ENCODE measurements around the gene MAPRE2.

The MAPRE2 gene

GRCh38 chr18:35040988-35041814, at the start of gene MAPRE2:
Gene MAPRE2 (plus strand): TSS chr18:35041413. CDS start chr18:35041540, 127 bp downstream.
- no peaks in the 10 kb centered on the region for H3K9me3 Mint-ChIP-seq
- peaks cover 52% of the 10 kb centered on the region for H3K4me1 Mint-ChIP-seq (ENCODE audit: low read depth)
- peak within 1 kb of the TSS; percentile 96 for H3K27ac Mint-ChIP-seq
- H3K36me3 Mint-ChIP-seq (ENCODE audit: low read depth), result no peaks in the 10 kb centered on the region
- peak within 1 kb of the TSS; percentile 96 for H3K4me3 Mint-ChIP-seq
- peaks cover 4% of the 10 kb centered on the region for H3K27me3 Mint-ChIP-seq (ENCODE audit: low read depth)

DNA sequence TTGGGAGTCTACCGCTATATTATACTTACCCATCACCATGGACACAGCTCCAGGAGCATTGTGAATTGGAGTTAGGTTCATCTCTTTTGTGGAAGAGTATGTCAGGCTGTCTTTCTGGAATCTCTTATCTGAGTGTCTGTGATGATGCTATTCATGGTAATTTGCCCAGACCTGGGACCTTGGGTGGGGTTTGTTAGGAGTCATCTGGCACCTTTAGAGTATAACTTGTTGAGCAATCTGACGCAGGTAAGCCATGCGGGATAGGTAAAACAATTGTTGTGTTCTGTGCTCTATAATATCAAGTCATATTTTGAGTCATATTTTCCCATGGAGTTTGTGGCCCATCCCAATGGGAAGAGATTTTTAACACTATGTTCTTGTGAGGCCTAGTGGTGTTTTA, 49.7 kb upstream of the MAPRE2 start:
- no peaks in the 10 kb centered on the region for H3K9me3 Mint-ChIP-seq

DNA sequence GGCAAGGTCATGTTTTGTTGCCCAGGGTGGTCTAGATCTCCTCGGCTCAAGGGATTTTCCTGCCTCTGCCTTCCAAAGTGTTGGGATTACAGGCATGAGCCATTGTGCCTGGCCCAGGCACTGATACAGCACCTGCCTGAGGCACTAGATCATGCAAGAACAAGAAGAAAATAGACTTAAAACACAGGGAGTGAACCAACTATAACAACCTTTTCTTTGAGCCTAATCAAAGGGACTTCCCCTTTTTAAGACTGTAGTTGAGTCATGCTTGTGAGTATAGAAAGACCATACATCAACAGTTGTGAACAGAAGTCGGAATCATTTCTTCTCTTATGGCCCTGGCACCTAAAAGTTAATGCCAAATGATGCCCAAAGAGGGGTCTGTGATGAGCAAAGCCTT, 47.9 kb upstream of the MAPRE2 start:
- no peaks in the 10 kb centered on the region for H3K36me3 Mint-ChIP-seq (ENCODE audit: low read depth)
- no peaks in the 10 kb centered on the region for H3K9me3 Mint-ChIP-seq
- no peaks in the 10 kb centered on the region for H3K4me1 Mint-ChIP-seq (ENCODE audit: low read depth)
- H3K27ac Mint-ChIP-seq, result no peak overlapping the region
- H3K4me3 Mint-ChIP-seq, result no peak overlapping the region
- H3K27me3 Mint-ChIP-seq (ENCODE audit: low read depth), result no peaks in the 10 kb centered on the region

More for the DNA sequence above, 49.7 kb upstream of the MAPRE2 start:
- Mint-ChIP-seq H3K36me3 (ENCODE audit: low read depth) (no peaks in the 10 kb centered on the region), H3K27ac (no peak overlapping the region), H3K27me3 (ENCODE audit: low read depth) (no peaks in the 10 kb centered on the region), H3K4me3 (no peak overlapping the region), H3K4me1 (ENCODE audit: low read depth) (no peaks in the 10 kb centered on the region)

GRCh38 chr18:34995746-34996145, 45.5 kb upstream of the MAPRE2 start:
- no peak overlapping the region for H3K27ac Mint-ChIP-seq
- H3K4me1 Mint-ChIP-seq (ENCODE audit: low read depth), result no peaks in the 10 kb centered on the region
- H3K4me3 Mint-ChIP-seq, result no peak overlapping the region
- no peaks in the 10 kb centered on the region for H3K27me3 Mint-ChIP-seq (ENCODE audit: low read depth)
- no peaks in the 10 kb centered on the region for H3K9me3 Mint-ChIP-seq
- no peaks in the 10 kb centered on the region for H3K36me3 Mint-ChIP-seq (ENCODE audit: low read depth)

- Mint-ChIP-seq H3K27ac (no peak overlapping the region), H3K4me3 (no peak overlapping the region), H3K27me3 (ENCODE audit: low read depth) (no peaks in the 10 kb centered on the region), H3K4me1 (ENCODE audit: low read depth) (no peaks in the 10 kb centered on the region), H3K9me3 (no peaks in the 10 kb centered on the region), H3K36me3 (ENCODE audit: low read depth) (no peaks in the 10 kb centered on the region)
These were observed 42.6 kb upstream of the MAPRE2 start for GRCh38 chr18:34998661-34999060.

DNA sequence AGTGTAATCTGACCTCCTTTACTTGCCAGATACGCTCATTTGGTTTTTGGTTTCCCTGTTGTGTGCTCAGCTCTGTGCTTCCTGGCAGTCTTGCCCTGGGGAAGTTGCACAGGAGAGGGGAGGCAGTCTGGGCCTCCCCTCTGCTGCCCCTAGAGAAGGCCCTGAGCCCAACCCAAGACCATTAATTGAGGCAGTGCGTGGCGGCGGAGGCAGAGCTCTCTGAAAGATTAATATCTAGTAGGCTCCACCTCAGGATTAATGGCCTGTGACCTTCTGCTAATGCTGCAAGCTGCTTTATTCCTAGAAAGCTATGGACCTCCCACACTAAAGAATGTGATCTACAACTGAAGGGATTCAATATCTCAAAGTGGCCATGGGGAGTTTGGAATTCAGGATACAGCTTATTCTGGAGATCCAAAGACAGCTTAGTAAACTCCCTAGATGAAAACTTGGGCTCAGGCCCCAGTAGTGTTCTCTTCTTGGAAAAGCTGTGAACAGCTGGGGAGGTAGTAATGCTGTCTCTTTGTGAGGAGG, 41.4 kb upstream of the MAPRE2 start:
- H3K36me3 Mint-ChIP-seq (ENCODE audit: low read depth), result no peaks in the 10 kb centered on the region
- H3K4me3 Mint-ChIP-seq, result no peak overlapping the region
- H3K4me1 Mint-ChIP-seq (ENCODE audit: low read depth), result no peaks in the 10 kb centered on the region
- no peak overlapping the region for H3K27ac Mint-ChIP-seq
- H3K9me3 Mint-ChIP-seq, result no peaks in the 10 kb centered on the region
- H3K27me3 Mint-ChIP-seq (ENCODE audit: low read depth), result no peaks in the 10 kb centered on the region

- Mint-ChIP-seq H3K36me3 (ENCODE audit: low read depth) (no peaks in the 10 kb centered on the region), H3K4me3 (no peak overlapping the region), H3K4me1 (ENCODE audit: low read depth) (no peaks in the 10 kb centered on the region), H3K27ac (no peak overlapping the region), H3K9me3 (no peaks in the 10 kb centered on the region), H3K27me3 (ENCODE audit: low read depth) (no peaks in the 10 kb centered on the region)
These were observed 40.8 kb upstream of the MAPRE2 start for GRCh38 chr18:35000457-35000856.

- H3K27me3 Mint-ChIP-seq (ENCODE audit: low read depth), result no peaks in the 10 kb centered on the region
- no peaks in the 10 kb centered on the region for H3K9me3 Mint-ChIP-seq
- no peaks in the 10 kb centered on the region for H3K4me1 Mint-ChIP-seq (ENCODE audit: low read depth)
- no peak overlapping the region for H3K4me3 Mint-ChIP-seq
- H3K36me3 Mint-ChIP-seq (ENCODE audit: low read depth), result no peaks in the 10 kb centered on the region
- H3K27ac Mint-ChIP-seq, result no peak overlapping the region
These were observed 39.1 kb upstream of the MAPRE2 start for GRCh38 chr18:35002120-35002519.

- Mint-ChIP-seq H3K9me3 (no peaks in the 10 kb centered on the region), H3K36me3 (ENCODE audit: low read depth) (no peaks in the 10 kb centered on the region), H3K4me3 (no peak overlapping the region), H3K27me3 (ENCODE audit: low read depth) (peaks cover 4% of the 10 kb centered on the region), H3K27ac (no peak overlapping the region), H3K4me1 (ENCODE audit: low read depth) (no peaks in the 10 kb centered on the region)
These were observed 35.1 kb upstream of the MAPRE2 start for GRCh38 chr18:35005963-35006577.

- no peaks in the 10 kb centered on the region for H3K9me3 Mint-ChIP-seq
- no peaks in the 10 kb centered on the region for H3K36me3 Mint-ChIP-seq (ENCODE audit: low read depth)
- H3K4me1 Mint-ChIP-seq (ENCODE audit: low read depth), result no peaks in the 10 kb centered on the region
- H3K27ac Mint-ChIP-seq, result no peak overlapping the region
- peaks cover 4% of the 10 kb centered on the region for H3K27me3 Mint-ChIP-seq (ENCODE audit: low read depth)
- H3K4me3 Mint-ChIP-seq, result no peak overlapping the region
These were observed 31.1 kb upstream of the MAPRE2 start for GRCh38 chr18:35010156-35010555.

DNA sequence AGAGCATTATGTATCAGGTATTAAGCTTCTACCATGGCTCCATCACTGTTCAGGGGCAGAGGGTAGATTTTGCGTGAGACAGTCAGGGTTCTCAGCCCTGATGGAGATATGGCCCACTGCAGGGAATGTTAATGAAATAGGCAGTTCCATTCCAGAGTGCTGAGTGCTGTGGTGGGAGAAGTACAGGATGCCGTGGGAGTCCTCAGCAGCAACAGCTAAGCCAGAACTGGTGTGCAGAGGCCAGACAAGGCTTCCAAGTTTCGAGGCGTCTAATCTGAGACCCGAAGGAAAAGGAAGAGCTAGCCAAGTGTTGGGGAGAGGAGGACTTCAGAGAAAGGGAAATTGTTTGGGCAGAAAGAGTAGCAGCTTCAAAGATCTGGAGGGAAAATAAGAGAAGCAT, 30.2 kb upstream of the MAPRE2 start:
- Mint-ChIP-seq H3K4me3 (no peak overlapping the region), H3K36me3 (ENCODE audit: low read depth) (no peaks in the 10 kb centered on the region), H3K9me3 (no peaks in the 10 kb centered on the region), H3K27me3 (ENCODE audit: low read depth) (peaks cover 4% of the 10 kb centered on the region), H3K4me1 (ENCODE audit: low read depth) (no peaks in the 10 kb centered on the region), H3K27ac (no peak overlapping the region)

DNA sequence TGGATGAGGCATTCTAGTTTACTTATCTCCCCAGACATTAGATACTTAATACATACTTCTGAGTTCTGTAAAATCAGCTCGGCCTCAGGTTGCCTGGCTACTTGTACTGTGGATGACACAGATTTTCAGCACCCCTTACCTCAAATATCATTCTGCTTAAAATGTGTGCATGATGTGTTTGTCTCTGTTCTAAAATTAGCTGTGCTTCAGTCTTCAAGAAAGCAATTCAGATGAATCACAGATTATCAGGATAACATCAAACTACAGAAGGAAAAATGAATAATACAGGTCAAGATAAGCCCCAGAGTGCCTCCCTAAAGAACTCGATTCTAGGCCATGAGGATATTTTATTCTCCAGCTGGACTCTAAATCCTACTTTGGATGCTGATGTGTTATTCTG, 21.3 kb upstream of the MAPRE2 start:
- H3K27me3 Mint-ChIP-seq (ENCODE audit: low read depth), result peaks cover 21% of the 10 kb centered on the region
- no peak overlapping the region for H3K27ac Mint-ChIP-seq
- H3K4me3 Mint-ChIP-seq, result no peak overlapping the region
- no peaks in the 10 kb centered on the region for H3K36me3 Mint-ChIP-seq (ENCODE audit: low read depth)
- no peaks in the 10 kb centered on the region for H3K4me1 Mint-ChIP-seq (ENCODE audit: low read depth)
- no peaks in the 10 kb centered on the region for H3K9me3 Mint-ChIP-seq

DNA sequence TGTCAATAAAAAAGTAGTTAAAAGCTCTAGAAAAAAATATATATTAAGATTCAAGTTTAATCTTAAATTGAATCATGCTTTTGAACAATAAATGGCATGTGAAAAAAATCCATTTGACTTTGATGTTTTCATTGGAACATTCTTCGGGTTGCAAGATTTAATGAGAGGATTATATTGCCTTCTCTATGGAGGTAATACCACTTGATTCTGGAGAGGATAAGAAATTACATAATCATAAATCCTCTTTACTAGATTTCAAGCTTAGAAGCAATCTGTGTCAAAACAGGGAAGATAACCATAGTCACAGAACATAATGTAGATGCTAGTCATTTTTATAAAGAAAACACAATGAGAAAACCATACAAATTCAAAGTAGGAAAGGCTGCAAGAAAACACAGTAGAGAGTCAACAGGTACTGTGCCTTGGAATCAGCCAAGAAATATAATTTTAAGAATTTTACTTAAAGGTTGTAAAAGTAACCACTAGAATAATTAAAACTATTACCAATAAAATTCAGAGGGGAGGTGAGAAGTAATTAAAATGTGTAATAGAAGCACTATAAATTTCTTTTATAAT, 18.7 kb upstream of the MAPRE2 start:
- H3K4me1 Mint-ChIP-seq (ENCODE audit: low read depth), result peaks cover 14% of the 10 kb centered on the region
- peaks cover 21% of the 10 kb centered on the region for H3K27me3 Mint-ChIP-seq (ENCODE audit: low read depth)
- no peak overlapping the region for H3K27ac Mint-ChIP-seq
- H3K36me3 Mint-ChIP-seq (ENCODE audit: low read depth), result no peaks in the 10 kb centered on the region
- no peaks in the 10 kb centered on the region for H3K9me3 Mint-ChIP-seq
- no peak overlapping the region for H3K4me3 Mint-ChIP-seq

DNA sequence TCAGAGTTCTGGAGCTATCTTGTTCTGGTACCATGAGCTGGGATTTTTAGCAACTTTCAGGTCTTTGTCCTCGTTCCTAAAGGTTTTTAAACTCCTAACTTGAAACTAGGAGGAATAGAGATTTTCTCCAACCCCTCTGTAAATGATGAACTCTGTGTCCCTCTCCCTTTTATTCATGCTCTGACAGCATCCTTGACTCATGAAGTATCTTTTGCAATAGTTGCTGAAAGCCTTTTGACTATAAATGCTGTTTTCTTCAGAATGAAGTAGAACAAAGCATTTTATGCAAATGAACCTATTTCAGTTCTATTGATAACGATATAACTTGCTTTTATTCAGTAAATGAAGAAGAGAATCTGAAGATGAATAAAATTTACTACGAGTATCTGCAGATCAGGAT, 17.0 kb upstream of the MAPRE2 start:
- Mint-ChIP-seq H3K27ac (no peak overlapping the region), H3K4me3 (no peak overlapping the region), H3K36me3 (ENCODE audit: low read depth) (peaks cover 1% of the 10 kb centered on the region), H3K9me3 (no peaks in the 10 kb centered on the region), H3K4me1 (ENCODE audit: low read depth) (peaks cover 18% of the 10 kb centered on the region), H3K27me3 (ENCODE audit: low read depth) (peaks cover 6% of the 10 kb centered on the region)

DNA sequence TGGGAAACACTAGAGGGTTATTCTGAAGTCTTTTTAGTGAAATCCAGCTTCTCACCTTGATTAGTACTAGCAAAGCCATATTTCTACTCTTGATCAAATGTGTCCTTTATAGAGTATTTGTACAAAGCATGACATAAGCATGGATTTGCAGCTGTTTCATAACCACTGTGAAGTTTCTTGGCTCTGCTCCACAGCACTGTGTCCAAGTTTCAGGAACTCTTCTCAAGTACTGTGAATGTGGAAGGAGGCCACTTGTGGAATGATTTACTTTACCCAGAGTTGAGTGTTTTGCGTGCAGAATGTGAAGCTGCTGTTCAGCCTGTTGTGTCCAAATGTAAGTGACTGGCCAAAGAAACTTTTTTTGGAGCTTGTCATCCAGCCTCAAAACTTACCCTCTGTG, 16.2 kb upstream of the MAPRE2 start:
- no peak overlapping the region for H3K4me3 Mint-ChIP-seq
- H3K9me3 Mint-ChIP-seq, result no peaks in the 10 kb centered on the region
- H3K4me1 Mint-ChIP-seq (ENCODE audit: low read depth), result peaks cover 26% of the 10 kb centered on the region
- no peak overlapping the region for H3K27ac Mint-ChIP-seq
- H3K36me3 Mint-ChIP-seq (ENCODE audit: low read depth), result peaks cover 2% of the 10 kb centered on the region
- H3K27me3 Mint-ChIP-seq (ENCODE audit: low read depth), result peaks cover 6% of the 10 kb centered on the region

All from T-helper 1 cell treated with Interleukin-12 subunit alpha and Interleukin-12 subunit beta and Interleukin-4 antibody, amounts not matched to agents 30 μg/mL and 1 μg/mL, for 36 hours (primary cell).